ENCODE results near the gene EPC2.
"Not testable (repeated sequence)": the region's sequence is repeated elsewhere in the genome, so short reads cannot be mapped to it uniquely, and the experiment has no call there.

EPC2 gene

GRCh38 chr2:148730085-148730484 lies 85.5 kb downstream of the EPC2 start:
- no peak for DNase-seq

DNA sequence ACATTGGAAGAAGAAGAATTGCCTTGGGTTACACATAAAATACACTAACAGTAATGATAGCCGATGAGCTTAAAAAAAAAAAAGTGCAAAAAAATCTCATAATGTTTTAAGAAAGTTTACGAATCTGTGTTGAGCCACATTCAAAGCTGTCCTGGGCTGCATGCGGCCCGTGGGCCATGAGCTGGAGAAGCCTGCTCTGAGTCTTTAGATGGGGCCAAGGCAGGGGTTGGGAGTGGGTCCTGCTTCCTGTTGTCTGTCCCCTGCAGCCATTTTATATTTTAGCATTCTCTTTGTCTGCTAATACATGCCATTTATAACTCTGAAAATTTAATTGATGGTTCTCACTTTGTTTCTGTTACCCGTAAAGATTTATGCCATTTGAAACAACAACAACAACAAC lies 93.2 kb downstream of the EPC2 start:
- no peak for DNase-seq

DNA sequence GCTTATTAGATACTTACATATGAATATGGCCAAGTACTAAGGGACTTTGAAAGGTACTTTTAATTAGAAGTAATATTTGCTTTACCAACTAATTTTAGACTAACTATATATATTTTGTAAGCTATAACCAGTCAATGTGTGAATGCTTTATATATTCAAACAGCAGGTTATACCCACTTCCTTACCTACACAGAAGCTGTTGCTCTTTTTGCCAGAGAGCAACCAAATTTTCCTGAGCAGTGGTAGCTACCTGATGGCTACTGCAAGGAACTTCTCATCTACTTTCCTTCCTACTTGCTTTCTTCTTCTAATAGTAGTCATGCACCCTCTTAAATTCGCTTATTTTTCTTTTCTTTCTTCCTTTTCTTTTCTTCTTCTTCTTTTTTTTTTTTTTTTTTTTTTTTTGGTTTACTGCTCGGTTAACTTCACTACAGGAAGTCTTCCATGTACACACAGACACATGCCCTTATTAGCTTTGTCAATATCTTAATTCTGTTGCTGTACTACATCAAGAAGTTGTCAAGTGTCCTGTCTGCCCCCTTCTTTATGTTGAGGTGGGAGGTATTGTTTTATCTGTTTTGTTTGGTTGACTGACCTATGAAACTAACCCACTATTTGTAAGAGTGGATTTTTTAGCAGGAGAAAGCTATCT lies 95.0 kb downstream of the EPC2 start:
- no peak for DNase-seq

- no peak for DNase-seq
Measured at GRCh38 chr2:148742373-148742772, 97.8 kb downstream of the EPC2 start.

DNA sequence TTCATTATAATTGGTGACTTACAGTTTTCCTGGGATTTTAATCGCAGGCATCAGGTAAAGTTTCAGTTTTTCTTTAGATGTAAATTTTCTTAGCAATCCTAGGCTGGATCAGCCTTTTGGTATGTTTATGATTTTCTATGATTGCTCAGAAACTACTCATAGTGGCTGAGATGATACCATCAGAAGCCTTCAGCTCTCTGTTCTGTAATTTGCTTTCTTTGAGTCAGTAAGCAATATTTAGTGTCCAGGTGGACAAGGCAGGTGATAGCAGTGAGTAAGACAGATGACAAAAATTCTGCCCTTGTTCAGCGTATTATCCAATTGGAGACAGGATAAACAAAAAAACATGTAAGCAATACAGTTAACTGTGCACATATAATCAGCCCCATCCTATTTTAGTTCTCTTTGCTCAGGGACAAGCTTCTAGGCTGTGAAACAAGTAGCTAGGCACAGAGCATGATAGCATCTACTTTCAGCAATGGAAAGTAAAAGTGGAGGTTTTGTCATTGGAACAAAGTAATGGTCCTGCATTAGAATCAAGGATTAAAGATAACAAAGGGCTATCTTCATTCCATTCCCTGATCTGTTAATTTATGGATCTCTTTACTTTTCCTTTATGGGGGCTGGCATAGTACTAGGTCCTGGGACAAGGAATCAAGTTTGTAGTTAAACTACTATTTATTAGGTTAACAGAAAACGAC lies 100.8 kb downstream of the EPC2 start:
- no peak for DNase-seq

DNA sequence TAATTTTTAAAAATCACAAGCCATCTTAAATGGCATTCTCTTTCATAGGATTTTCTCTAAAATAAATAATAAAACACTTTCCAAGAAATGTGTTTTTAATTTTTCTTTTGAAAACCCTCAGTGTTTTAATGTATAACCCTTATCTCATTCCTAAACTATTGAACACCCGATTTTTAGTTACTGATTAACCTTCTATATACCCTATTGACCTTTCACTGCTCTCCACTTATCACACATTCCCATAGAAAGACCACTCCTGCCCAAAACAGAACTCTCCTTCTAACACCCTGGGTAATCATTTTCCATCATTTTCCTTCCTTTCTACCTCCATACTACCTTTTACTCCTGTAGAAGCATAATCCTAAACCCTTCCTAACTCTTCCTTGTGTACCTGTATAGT lies 102.4 kb downstream of the EPC2 start:
- no peak for DNase-seq

- no peak for DNase-seq
Measured at GRCh38 chr2:148751907-148752306, 107.4 kb downstream of the EPC2 start.

- DNase-seq, result no peak
Measured at GRCh38 chr2:148752977-148753376, 108.4 kb downstream of the EPC2 start.

DNA sequence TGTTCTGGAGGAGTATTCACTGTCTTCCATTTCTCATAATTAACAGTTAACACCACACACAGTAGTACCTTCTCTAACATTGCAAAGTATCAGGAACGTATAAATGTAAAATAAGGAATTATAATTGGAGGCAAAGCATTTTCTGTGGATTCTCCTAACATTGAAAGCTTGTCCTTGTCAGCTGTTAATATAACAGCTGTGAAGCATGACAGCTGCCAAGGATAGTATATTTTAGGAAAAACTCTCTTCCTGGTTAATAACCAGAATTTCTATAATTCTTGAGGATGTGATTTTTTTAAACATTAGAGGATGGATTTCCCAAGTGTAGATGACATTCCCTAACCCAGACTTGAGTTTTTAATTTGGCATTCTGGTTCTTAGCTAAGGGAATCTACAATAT lies 110.3 kb downstream of the EPC2 start:
- DNase-seq, result no peak

GRCh38 chr2:148756292-148756975 lies 111.9 kb downstream of the EPC2 start:
- DNase-seq, result no peak

DNA sequence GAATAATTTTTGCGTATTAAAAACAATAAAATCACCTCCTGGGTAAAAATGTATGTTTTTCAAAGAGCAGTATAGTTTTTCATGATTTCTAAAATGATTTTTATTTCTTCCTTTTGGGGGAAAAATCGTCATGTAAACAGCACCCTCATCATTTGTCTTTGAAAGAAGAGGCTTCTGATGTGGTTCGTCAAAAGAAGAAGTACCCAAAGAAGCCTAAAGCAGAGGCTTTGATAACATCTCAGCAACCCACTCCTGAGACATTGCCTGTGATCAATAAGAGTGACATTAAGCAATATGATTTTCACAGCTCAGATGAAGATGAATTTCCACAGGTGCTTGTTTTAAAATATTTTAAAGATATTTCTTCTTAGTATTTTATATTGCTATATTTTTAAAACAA lies 120.3 kb downstream of the EPC2 start:
- DNase-seq, result no peak

DNA sequence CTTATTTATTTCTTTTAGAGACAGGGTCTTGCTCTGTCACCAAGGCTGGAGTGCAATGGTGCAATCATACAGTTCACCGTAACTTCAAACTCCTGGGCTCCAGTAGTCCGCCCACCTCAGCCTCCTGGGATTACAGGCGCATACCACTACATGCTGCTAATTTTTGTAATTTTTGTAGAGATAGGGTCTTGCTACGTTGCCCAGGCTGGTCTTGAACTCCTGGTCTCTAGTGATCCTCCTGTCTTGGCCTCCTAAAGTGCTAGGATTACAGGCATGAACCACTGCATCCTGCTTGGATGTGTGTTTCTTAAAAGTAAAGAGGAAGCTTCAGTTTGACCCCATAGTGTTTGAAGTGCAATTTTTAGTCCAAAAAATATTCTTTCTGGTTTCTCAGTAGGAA lies 125.5 kb downstream of the EPC2 start:
- DNase-seq, result no peak

- no peak for DNase-seq
Measured at GRCh38 chr2:148781544-148781943, 137.0 kb downstream of the EPC2 start.

- DNase-seq, result no peak
Measured at GRCh38 chr2:148789059-148789458, 144.5 kb downstream of the EPC2 start.

GRCh38 chr2:148790172-148790571 lies 145.6 kb downstream of the EPC2 start:
- not testable (repeated sequence) for DNase-seq

DNA sequence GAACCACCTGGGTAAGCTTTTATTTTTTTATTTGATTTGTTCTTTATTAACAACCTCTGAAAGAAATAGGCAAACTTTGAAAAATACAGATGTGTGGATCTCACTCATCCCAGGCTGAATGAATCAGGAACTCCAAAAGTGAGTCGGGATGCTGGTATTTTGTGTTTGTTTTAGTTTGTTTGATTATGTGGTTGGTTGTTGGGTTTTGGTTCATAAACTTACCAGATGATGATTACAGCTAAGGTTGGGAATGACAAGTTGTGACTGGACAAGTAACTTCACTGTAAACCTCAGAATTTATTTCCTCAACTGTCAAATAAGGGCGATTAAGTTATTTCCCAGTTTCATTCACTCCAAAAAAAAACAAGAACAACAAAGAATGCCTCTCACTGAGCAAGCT lies 150.0 kb downstream of the EPC2 start:
- DNase-seq, result no peak

- DNase-seq, result no peak
Measured at GRCh38 chr2:148796735-148797512, 152.4 kb downstream of the EPC2 start.

DNA sequence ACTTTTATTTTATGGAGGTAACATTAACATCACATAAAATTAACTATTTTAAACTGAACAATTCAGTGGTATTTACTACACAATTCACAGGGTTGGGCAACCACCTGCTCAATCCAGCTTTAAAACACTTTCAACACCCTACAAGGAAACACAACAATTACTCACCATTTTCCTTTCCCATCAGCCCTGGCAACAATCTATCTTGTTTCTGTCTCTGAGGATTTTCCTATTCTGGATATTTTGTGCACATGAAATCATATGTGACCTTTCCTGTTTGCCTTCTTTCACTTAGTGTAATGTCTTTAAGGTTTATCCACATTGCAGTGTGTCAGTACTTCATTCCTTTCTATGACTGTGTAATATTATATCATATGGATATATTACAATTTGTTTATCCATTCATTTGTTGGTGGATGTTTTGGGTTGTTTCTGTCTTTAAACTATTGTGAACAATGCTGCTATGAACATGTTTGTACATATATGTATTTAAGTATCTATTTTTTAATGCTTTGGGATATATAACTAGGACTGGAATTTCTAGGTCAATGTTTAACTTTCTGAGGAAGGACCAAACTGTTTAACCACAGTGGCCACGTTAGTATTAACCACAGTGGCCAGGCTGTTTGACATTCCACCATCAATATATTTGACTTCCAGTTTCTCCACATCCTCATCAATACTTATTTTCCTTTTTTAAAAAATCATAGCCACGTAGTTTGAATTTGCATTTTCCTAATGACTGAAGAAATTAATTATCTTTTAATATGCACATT lies 158.1 kb downstream of the EPC2 start:
- no peak for DNase-seq

- DNase-seq, result no peak
Measured at GRCh38 chr2:148810081-148810480, 165.5 kb downstream of the EPC2 start.

DNA sequence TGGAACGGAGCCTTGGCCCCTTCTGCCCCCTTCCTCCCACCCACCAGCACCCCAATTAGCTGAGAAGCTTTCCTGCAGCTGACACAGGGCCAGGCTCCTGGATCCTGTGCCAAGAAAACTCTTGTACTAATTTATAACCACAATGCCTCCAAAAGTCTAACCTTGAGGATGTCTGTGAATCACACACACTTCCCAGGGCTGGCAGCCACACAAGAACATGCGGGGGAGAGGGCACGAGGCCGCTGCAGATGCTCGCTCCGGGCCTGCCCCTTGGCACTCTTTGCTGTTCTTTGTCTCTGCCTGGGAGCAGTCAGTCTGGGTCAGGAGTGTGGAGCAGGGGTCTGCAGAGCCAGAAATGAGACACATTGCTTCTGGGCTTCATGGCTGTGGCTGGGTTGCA lies 167.8 kb downstream of the EPC2 start:
- DNase-seq, result no peak

- DNase-seq, result peak; percentile 70
Measured at GRCh38 chr2:148813603-148814065, 169.1 kb downstream of the EPC2 start.

GRCh38 chr2:148814143-148814859 lies 169.8 kb downstream of the EPC2 start:
- no peak for DNase-seq

Data from islet precursor cell (in vitro differentiated cells).